Adrenal gland (tissue), 5 donors: Measurements from ENCODE around the gene ASPHD2.

ENCODE experiments used
- POLR2A ChIP-seq, 2 donors: fragments of 450-650 bp; IDR thresholded peaks; one replicate each; pipeline ENCODE4 v1.6.1; 2017; ENCODE audit warnings: antibody characterized with exemption in 2 of 2, mild to moderate bottlenecking in 2 of 2, moderate library complexity in 1 of 2
- TF ChIP-seq, protein P1 (sequence below), 6 experiments: fragments of 450-650 bp in 4 of 6; fragments of 200-600 bp in 2 of 6; sonication (generic) in 1 of 6; IDR thresholded peaks; 1 replicate in 5 of 6; 2 replicates in 1 of 6; pipeline versions ENCODE4 v1.5.1 to v1.8.0; 2016 to 2021; ENCODE audit warnings: antibody characterized with exemption in 6 of 6, mild to moderate bottlenecking in 2 of 6, moderate library complexity in 1 of 6
- donor health status: DM: no; HTN: no; CAD: no.

GRCh38 chr22:26417406-26417805, 11.7 kb upstream of the ASPHD2 start:
- TF ChIP-seq, protein P1, sequence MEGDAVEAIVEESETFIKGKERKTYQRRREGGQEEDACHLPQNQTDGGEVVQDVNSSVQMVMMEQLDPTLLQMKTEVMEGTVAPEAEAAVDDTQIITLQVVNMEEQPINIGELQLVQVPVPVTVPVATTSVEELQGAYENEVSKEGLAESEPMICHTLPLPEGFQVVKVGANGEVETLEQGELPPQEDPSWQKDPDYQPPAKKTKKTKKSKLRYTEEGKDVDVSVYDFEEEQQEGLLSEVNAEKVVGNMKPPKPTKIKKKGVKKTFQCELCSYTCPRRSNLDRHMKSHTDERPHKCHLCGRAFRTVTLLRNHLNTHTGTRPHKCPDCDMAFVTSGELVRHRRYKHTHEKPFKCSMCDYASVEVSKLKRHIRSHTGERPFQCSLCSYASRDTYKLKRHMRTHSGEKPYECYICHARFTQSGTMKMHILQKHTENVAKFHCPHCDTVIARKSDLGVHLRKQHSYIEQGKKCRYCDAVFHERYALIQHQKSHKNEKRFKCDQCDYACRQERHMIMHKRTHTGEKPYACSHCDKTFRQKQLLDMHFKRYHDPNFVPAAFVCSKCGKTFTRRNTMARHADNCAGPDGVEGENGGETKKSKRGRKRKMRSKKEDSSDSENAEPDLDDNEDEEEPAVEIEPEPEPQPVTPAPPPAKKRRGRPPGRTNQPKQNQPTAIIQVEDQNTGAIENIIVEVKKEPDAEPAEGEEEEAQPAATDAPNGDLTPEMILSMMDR (IDR thresholded peaks at IDR 0.05): no peak
- no peak for TF ChIP-seq POLR2A (IDR thresholded peaks at IDR 0.05)
